ENCODE results near the gene KCNK13. TPM values are rescaled to one million over a fixed set of nuclear protein-coding genes. Genes with fewer than 3 reads are reported as not detected.
"Not testable (repeated sequence)": the region's sequence is repeated elsewhere in the genome, so short reads cannot be mapped to it uniquely, and the experiment has no call there.

The KCNK13 gene
- total RNA-seq, 1 experiment from 2014 or later, result 0.04 TPM

DNA sequence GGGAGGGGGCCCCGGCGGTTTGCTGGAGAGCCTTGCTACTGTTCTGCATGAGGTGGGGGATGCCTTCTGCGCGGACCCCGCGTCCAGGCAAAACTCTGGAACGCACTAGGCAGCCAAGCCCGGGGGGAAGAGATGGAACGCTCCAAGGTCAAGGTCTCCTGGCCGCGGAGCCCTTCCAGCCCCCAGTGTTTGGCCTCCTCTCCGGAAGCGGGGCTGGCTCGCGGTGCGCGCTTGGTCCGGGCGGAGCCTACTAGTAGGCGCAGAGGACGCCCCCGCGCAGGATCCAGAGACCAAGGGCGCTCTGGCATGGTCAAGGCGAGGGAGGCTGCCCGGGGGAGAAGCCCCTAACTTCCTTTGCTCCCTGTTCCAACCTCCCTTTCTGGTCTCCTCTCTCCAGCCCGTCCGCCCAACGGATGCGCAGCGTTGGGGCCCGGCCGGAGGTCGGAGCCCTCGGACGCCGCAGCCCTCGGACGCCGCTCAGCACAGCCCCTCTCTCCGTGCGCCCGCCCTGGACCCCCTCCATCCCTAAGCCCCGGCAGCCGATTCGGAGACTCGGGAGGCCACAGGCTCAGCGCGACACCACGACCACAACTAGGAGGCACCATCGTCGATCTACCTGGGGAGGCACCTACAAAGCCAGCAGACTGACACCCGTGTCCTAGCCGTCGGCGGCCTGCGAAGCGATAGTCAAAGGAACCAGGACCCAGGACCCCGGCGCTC, 669 bp upstream of the KCNK13 start:
- DNase-seq (ENCODE audit: low spot score), result no peak

DNA sequence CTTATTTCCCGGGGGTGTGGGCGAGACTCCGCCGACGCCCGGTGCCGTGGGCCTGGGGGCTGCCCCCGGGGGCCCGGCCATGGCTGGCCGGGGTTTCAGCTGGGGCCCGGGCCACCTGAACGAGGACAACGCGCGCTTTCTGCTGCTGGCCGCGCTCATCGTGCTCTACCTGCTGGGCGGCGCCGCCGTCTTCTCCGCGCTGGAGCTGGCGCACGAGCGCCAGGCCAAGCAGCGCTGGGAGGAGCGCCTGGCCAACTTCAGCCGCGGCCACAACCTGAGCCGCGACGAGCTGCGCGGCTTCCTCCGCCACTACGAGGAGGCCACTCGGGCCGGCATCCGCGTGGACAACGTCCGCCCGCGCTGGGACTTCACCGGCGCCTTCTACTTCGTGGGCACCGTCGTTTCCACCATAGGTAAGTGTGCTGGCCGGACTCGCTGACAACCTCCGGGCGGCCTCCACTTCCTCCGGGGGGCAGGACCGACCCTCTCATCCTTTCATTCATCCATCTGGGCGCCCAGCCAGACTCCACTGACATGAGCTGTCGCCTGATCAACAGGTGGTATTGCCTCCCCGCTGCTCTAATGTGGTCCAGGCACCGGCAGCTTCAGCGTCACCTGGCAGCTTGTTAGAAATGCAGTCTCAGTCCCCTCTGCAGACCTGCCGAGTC, 467 bp downstream of the KCNK13 start:
- DNase-seq (ENCODE audit: low spot score), result no peak

DNA sequence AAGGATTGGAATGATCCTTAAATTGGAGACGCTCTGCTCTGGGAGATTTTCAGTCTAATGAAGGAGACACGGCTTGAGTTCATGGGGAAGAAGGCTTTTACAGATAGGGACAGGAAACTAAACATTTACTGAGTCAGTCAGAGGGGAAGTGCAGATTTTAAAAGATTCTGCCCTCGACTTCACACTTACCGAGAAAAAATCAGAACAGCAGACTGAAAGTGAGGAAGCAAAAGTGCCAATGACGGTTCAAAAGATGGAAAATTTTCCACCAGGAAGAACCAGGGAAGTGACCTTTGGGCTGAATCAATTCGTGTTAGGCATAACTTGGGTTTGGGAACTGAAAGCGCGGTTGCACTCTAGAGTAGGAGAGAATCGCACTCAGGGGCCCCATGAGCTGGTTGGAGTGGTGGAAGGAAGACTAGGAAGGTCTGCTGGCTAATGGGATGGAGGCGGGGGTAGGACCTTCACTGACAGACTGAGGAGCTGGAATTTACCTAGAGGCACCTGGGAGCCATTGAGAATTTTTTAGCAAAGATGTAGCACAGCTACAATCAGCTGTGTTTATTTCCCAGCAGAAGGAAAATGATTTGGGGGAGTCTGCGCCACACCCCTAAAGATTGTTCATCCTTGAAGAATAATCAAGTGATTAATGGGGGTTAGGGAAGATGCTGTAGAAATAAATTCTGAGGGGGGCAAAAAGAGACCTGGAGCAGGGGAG, 1.2 kb downstream of the KCNK13 start:
- DNase-seq (ENCODE audit: low spot score), result no peak

DNA sequence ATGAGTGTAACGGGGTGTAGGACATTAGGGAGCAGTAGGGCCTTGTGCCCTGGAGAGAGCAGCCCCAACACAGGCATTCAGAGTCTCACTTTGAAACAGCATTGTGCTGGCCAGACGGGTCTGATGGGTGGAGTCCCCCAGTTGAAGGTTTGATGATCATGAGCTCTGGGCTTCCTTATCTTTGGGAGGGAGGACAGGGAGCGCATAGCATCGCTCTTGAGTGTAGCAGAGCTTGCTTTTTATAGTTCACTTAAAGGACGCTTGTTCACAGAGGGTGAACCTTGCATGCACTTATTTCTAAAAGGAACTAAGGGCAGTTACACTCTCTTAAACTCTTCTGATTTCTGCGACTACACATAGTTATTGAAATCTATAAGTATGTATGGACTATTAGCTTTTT, 10.6 kb downstream of the KCNK13 start:
- no peak for DNase-seq (ENCODE audit: low spot score)

DNA sequence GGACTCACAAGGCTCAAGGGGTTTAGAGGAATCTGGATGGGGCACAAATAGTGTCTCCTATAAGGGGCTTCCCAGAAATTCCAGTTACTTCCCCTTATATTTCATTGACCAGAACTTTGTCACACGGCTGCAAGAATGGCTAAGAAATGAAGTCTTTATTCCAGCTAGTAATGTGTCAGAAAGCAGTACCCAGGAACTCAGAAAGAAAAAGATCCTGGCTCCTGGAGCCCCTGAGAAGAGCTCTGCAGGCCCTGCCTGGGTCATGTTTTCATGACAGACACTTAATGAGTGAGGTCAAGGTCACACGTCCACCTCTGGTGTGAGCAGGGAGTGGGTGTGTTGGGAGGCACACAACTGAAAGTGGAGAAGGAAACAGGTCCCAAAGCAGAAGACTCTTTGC, 17.8 kb downstream of the KCNK13 start:
- DNase-seq (ENCODE audit: low spot score), result no peak

DNA sequence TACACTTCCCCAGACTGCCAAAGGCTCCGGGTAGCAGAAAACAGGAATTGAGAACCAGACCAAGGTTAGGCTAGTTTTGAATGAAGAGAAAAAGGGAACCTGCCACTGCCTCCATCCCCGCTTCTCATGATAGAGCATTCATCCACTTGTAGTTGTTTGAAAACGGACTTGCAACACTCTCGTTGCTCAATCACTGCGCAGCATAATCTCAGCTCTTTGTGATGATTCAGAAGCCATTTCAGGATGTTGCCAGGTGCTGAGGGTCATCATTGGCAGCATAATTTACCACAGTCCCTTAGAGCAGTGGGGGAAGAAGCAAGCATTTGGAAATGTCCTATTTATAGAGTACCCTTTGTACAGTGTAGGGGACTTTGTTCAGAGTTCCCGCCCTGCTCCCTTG, 25.6 kb downstream of the KCNK13 start:
- peak; percentile 63 for DNase-seq (ENCODE audit: low spot score)

DNA sequence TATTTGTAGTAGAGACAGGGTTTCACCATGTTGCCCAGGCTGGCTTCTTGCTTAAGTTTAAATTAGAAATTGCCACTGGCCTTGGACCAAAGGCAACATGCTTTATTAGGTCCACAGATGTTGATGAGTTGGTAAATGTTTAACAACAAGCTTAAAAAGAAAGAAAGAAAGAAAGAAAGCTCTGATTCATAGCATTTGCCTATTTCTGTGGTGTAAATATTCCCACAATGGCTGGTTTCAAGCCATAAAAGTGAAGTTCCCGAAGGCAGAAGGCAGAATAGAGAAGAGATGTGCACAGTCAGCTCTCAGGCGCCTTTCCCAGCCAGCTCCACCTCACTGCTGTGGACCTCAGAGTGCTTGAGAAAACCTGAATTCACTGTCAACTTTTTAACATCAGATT, 26.4 kb downstream of the KCNK13 start:
- DNase-seq (ENCODE audit: low spot score), result no peak

DNA sequence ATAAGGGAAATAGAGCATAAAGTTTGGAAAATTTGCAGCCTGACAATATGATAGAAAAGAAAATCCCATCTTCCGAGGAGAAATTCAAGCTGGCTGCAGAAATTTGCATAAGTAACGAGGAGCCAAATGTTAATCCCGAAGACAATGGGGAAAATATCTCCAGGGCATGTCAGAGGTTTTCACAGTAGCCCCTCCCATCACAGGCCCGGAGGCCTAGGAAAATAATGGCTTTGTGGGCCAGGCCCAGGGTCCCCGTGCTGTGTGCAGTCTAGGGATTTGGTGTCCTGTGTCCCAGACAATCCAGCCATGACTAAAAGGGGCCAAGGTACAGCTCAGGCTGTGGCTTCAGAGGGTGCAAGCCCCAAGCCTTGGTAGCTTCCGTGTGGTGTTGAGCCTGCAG, 27.7 kb downstream of the KCNK13 start:
- not testable (repeated sequence) for DNase-seq (ENCODE audit: low spot score)

DNA sequence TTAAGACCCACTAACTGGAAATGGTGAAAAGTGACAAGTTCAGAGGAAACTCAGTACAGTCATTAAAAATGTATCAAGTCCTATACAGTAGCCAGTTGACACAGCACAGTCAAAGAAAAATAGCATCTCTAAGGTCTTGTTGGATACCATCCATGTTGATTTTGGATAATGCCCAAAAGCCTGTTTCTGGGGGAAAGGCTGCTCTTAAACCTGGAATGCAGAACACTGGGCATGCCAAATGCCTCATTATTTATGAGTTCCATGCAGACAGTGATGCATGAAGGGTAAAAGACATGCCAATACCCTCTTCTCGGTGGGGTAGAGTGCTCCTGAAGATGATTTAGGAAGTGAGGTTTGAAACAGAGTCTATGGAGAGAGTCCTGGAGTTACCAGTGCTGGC, 29.6 kb downstream of the KCNK13 start:
- DNase-seq (ENCODE audit: low spot score), result peak; percentile 10

DNA sequence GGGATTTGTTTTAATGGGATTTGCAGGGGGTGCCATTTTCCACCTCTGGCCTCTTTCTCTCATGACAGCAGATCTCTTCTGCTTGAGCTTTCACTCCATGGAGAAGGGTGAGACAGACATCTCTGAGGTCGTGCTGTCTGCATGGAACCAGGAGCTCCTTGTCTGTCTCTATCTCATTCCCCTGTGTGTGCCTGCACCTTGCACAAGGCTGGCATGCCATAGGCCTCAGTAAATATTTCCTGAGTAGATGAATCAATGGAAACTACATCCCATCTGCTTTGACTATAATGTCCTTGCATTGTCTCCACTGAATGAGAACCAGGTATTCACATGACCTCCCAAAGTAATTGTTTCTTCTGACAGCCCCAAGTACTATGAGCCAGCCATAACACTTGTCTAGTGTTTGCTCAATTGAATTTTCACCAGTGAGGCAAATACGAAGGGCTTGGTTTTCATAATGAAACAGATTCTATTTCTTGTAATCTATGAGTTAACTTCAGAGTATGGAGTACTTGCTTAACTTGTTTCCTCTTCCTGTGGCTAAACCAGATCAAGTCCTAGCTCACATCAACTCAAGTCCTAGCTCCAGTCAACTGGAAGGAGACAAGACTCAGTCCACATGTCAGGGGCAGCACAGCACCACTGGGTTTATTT, 32.3 kb downstream of the KCNK13 start:
- DNase-seq (ENCODE audit: low spot score), result no peak

DNA sequence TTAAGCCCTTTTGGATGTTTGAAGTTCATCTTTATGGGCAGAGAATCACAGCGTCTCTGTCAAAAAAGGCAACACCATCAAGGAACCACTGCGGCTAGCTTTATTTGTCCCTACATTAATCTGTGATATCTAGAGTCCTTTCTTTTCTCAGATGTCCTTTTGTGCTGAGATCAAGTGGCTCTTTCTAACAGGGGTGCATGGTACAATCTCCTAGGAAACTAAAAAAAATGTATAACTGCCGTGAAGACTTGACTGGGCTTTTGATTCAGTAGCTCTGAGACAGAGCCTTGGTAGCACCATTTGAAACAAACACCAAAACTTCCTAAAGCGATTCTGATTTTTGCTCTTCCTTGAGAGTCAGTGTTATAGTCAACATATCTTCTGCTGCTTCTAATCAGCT, 33.3 kb downstream of the KCNK13 start:
- no peak for DNase-seq (ENCODE audit: low spot score)

DNA sequence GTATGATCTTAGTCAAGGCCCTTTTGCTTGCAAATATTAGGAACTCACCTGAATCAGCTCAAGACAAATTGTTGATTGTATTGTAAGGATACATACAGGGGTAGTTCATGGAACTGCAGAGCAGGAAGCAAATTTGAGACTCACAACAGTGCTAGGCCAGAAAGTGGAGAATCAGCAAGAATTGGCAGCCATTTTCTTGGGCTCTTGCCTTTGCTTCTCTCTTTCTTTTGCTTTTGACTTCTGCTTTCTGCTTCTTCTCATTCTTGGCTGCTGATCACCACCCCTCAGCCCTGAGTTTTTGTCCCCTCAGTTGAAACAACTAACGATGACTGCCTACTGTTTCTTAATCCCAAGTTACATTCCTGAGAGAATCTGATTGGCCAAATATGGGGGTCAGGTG, 34.8 kb downstream of the KCNK13 start:
- DNase-seq (ENCODE audit: low spot score), result no peak

DNA sequence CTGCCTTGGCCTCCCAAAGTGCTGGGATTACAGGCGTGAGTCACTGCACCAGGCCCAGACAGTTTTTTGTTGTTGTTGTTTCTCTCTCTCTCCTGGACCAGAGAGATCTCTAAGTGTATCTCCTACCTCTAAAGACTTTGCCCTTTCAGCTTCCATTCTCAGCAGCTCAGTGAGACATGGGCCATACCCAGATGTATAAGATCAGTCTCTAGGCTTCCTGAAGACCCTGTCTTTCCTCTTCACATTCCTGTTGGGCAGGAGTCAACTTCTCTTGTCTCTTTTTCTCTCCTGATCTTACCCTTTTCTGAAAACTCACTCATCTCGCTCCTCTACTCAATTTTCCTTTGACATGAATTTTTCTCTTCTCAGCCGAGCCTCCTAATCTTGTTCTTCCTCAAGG, 42.0 kb downstream of the KCNK13 start:
- DNase-seq (ENCODE audit: low spot score), result no peak

DNA sequence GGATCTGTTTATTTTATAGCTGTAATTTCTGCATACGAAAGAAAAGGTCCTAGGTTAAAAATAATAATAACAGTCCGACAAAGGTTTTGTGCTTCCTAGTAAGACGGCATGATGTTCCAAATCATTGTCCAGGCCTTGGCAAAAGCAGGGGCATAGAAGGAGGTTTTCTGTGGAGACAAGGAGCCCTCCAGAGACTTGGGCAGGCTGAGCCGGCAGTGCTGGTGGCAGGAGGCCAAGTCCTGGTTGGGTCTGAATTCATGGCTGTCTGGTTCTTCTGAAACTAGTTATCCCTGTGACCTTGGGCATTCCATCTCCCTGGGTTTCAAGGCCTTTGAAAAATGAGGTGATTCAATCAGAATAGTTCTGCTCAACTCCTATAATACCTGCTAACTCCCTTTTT, 44.0 kb downstream of the KCNK13 start:
- DNase-seq (ENCODE audit: low spot score), result no peak

DNA sequence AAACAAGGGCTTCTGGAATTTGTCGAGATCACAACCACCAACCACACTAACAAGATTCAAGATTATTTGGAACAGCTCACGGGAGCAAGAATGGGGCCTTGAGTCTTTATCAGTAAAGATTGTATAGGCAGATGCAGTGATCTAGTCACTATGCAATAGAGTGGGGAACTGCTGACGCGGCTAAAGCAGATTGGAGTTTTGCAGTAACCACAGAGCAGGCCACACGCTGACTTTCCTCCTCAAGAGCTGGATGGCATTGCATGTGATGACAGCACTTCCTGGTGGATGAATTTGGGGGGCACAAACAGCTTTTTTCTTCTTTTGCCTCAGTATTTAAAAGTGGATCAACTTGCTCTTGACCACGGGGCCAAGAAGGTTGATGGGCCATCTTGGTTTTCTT, 46.0 kb downstream of the KCNK13 start:
- DNase-seq (ENCODE audit: low spot score), result no peak

DNA sequence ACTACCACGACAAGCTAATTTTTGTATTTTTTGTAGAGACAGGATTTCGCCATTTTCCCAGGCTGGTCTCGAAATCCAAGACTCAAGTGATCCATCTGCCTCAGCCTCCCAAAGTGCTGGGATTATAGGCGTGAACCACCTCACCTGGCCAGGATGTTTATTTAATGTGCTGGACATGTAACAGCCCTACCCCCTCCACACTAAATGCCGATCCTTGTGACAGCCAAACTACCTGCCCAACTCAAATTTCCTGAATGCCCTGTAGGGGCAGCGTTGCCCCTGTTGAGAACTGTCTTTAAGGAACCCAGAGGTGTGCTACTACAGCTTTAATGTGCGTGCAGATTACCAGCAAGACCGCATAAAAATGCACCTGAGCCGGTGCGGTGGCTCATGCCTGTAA, 48.1 kb downstream of the KCNK13 start:
- DNase-seq (ENCODE audit: low spot score), result no peak

DNA sequence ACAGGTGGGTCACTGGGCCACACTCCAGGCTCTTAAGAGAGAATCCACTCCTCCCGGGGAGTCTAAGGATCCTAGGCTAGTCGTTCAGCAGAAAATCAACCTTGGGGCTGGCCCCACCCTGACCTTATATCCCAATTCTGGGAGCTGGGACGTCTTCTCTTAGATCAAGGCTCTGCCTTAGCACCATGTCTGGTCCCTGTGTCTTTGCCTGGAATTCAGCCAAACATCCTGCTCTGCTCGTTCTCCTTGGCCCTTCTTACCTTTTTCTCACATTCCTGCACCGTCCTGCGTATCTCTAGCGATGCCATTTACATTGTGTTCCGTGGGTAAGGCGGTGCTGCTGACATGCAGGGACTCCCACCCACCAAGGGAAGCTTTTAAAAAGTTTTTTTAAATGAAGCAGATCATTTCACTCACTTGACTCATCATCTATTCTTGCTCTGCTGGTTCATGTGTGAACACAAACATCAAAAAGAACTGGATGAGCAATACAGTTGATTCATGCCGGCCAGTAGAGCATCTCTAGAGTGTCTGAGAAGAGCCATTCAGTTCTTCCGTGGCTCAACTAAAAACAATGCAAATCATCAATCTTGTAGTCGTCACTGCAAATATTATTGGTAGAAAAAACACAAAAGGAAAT, 50.2 kb downstream of the KCNK13 start:
- no peak for DNase-seq (ENCODE audit: low spot score)

DNA sequence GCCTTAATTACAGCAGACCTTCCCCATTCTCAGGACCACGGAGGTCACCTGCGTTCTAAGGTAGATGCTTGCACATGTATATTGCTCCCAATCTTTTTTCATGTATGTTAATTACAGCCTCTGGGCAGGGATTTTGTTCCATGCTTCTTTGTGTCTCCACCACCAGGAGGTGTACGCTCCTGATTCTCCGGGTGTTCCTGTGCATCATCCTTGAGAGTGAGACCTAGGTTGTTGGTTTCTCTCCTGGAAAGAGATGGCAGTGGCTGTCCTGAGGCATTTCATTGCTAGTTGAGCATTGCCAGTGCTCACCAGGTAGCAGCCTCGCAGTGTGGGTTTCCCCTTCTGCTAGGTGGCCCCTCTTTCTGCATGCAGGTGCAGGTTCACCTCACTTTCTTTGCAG, 52.8 kb downstream of the KCNK13 start:
- no peak for DNase-seq (ENCODE audit: low spot score)

DNA sequence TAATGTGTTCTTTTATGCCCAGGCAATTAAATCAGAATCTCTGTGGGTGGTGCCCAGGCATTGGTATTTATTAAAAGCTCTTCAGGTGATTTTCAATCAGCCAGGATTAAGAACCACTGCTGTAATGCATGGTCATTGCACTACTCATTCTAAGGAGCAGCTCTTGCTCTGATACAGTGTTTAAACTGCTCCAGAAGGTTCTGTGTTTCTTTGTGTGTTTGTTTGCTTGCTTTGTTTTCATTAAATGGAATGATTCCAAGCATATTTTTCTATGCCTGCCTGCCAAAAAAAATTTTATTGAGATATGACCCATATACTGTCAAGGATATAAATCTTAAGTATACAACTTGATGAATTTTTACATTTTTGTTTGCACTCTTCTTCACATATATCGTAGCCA, 54.0 kb downstream of the KCNK13 start:
- no peak for DNase-seq (ENCODE audit: low spot score)

DNA sequence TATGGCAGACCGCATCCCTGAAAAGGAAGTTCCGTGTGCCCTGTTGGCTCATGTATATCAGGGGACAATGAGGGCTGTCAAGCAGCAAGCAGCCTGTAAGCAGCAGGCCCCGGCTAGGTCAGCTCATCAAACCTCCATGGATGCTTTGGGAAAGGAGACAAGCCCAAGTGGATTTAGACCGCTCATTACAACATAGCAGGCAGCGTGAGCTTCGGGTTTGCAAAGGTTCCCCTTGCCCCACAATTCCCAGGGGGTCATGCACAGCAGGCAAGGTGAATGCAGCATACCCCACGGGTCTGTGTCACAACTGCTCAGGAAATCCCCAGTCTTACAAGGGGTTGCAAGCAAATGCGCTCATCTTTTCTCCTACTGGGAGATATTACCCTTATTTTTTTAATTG, 54.6 kb downstream of the KCNK13 start:
- no peak for DNase-seq (ENCODE audit: low spot score)

DNA sequence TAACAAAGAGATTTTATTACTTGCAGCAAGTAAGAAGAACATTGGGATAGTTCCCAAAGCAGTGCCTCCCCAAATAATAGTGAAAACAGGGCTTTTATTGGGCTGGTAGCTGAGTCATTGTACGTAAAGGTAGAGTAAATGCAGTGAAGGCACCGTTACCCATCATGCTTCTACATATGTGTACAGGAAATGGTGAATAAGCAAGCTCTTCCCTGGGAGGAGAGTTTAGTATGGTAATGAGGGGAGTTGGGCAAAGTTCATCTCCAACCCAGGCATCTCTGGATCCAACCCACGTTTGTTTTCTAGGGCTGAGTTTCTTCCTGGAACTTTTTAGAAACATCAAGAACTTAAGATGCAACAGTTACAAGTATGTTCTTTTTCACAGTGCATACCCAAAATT, 56.2 kb downstream of the KCNK13 start:
- no peak for DNase-seq (ENCODE audit: low spot score)

DNA sequence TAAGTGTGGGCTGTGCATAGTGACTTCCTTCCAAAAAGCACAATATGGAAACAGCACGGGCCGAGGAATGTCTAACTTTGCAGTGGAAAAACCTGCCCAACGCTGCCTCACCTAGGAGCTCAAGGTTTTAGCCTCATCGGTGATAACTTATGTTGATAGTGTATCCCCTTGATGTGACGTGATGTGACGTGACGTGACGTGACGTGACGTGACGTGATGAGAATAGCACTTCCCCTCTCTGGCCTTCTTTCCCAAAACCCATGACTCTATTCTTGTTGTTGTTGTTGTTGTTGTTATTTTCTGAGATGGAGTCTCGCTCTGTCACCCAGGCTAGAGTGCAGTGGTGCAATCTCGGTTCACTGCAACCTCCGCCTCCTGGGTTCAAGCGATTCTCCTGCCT, 64.5 kb downstream of the KCNK13 start:
- DNase-seq (ENCODE audit: low spot score), result no peak

All from H4 (cell line).